GM23248 (cell line): ENCODE data around the gene RAPGEF4.

ENCODE experiments used
- EZH2 ChIP-seq: fragments of 200-600 bp; sonication (generic); IDR thresholded peaks from 2 replicates; pipeline ENCODE4 v1.6.1; 2018; ENCODE audit warnings: antibody characterized with exemption, mild to moderate bottlenecking; ENCODE audit not compliant: insufficient read depth, poor library complexity, severe bottlenecking
- EZH2phosphoT487 ChIP-seq: fragments of 200-600 bp; sonication (generic); IDR thresholded peaks from 2 replicates; pipeline ENCODE4 v1.6.1; 2018; ENCODE audit warnings: antibody characterized with exemption, moderate library complexity, mild to moderate bottlenecking, low read depth; ENCODE audit not compliant: insufficient read depth

- TF ChIP-seq EZH2, result no peak
- TF ChIP-seq EZH2phosphoT487, result no peak
These were observed 168.6 kb downstream of the RAPGEF4 start for GRCh38 chr2:172904236-172904635.
